HFFc6 (cell line): ENCODE results near the gene C2orf92. TPM values are rescaled to one million over a fixed set of nuclear protein-coding genes. Genes with fewer than 3 reads are reported as not detected.

Experiments
- DNase-seq: peaks from one replicate; pipeline ENCODE4 v3.0.0-alpha.2; 2018
- H3K27ac Mint-ChIP-seq: 2 replicates; pipeline ENCODE4 v1.8.0; 2020; ENCODE audit warnings: mild to moderate bottlenecking, mixed read lengths
- H3K27me3 Mint-ChIP-seq: 2 replicates; pipeline ENCODE4 v1.8.0; 2021; ENCODE audit warnings: mild to moderate bottlenecking, moderate library complexity, mixed read lengths; ENCODE audit not compliant: insufficient read depth
- H3K36me3 Mint-ChIP-seq: 2 replicates; pipeline ENCODE4 v1.8.0; 2021; ENCODE audit warnings: low read depth, mixed read lengths
- H3K4me1 Mint-ChIP-seq: 2 replicates; pipeline ENCODE4 v1.8.0; 2020; ENCODE audit warnings: low read depth, mixed read lengths
- H3K4me3 Mint-ChIP-seq: 2 replicates; pipeline ENCODE4 v1.8.0; 2020; ENCODE audit warnings: mild to moderate bottlenecking, moderate library complexity, mixed read lengths
- H3K9me3 Mint-ChIP-seq: 2 replicates; pipeline ENCODE4 v1.8.0; 2020; ENCODE audit warnings: mild to moderate bottlenecking, mixed read lengths
- CTCF ChIP-seq: fragments of 200-600 bp; sonication (generic); IDR thresholded peaks from 2 replicates; pipeline ENCODE4 v1.5.0; 2021; ENCODE audit warnings: antibody characterized with exemption, mild to moderate bottlenecking
- total RNA-seq, 6 experiments: library from RNA; stranded (reverse); fragmentation: NEBNext Ultra II Directional; extraction: Animal tissue kit (Norgen Biotek cat#: 25700); gene quantifications; 2 replicates in 1 of 6; 3 replicates in 5 of 6; pipeline ENCODE4 v1.2.3, GENCODE V29; 2021

The C2orf92 gene
- total RNA-seq, 6 experiments from 2014 or later: 0.88 to 2.6 (median 1.2) TPM

- H3K27ac Mint-ChIP-seq: no peak overlapping the region
- DNase-seq: peak; percentile 3
- peaks cover 12% of the 10 kb centered on the region for H3K4me1 Mint-ChIP-seq
- H3K9me3 Mint-ChIP-seq: peaks cover 8% of the 10 kb centered on the region
- H3K36me3 Mint-ChIP-seq: no peaks in the 10 kb centered on the region
- H3K4me3 Mint-ChIP-seq: no peak overlapping the region
- H3K27me3 Mint-ChIP-seq: peaks cover 6% of the 10 kb centered on the region; the same call in 1 of the 2 replicates
- no peak for TF ChIP-seq CTCF
Observed at GRCh38 chr2:97693476-97693875, 24.0 kb downstream of the C2orf92 start.

- TF ChIP-seq CTCF: no peak
- Mint-ChIP-seq H3K9me3 (peaks cover 8% of the 10 kb centered on the region), H3K4me1 (peaks cover 8% of the 10 kb centered on the region), H3K36me3 (no peaks in the 10 kb centered on the region), H3K4me3 (no peak overlapping the region), H3K27ac (no peak overlapping the region), H3K27me3 (peaks cover 12% of the 10 kb centered on the region)
- no peak for DNase-seq
Observed at GRCh38 chr2:97695744-97696143, 26.2 kb downstream of the C2orf92 start.

- peak; percentile 99 for TF ChIP-seq CTCF
- H3K27ac Mint-ChIP-seq: no peak overlapping the region
Observed at GRCh38 chr2:97697252-97698235, 28.0 kb downstream of the C2orf92 start.

GRCh38 chr2:97698530-97698929 is 29.0 kb downstream of the C2orf92 start:
- Mint-ChIP-seq H3K27me3 (peaks cover 21% of the 10 kb centered on the region), H3K4me1 (peaks cover 8% of the 10 kb centered on the region), H3K36me3 (no peaks in the 10 kb centered on the region), H3K27ac (no peak overlapping the region), H3K9me3 (no peaks in the 10 kb centered on the region), H3K4me3 (no peak overlapping the region)
- no peak for DNase-seq
- no peak for TF ChIP-seq CTCF

More at GRCh38 chr2:97697252-97698235, 28.0 kb downstream of the C2orf92 start:
- peaks cover 7% of the 10 kb centered on the region for H3K9me3 Mint-ChIP-seq
- H3K4me1 Mint-ChIP-seq: peaks cover 8% of the 10 kb centered on the region
- H3K36me3 Mint-ChIP-seq: no peaks in the 10 kb centered on the region
- peaks cover 13% of the 10 kb centered on the region for H3K27me3 Mint-ChIP-seq
- DNase-seq: peak; percentile 70
- H3K4me3 Mint-ChIP-seq: peak overlapping the region; percentile 82

- DNase-seq: peak; percentile 60
- peak; percentile 78 for TF ChIP-seq CTCF
- no peak overlapping the region for H3K4me3 Mint-ChIP-seq
- H3K27me3 Mint-ChIP-seq: peaks cover 22% of the 10 kb centered on the region
- H3K27ac Mint-ChIP-seq: no peak overlapping the region
- no peaks in the 10 kb centered on the region for H3K36me3 Mint-ChIP-seq
- H3K4me1 Mint-ChIP-seq: peaks cover 8% of the 10 kb centered on the region
- H3K9me3 Mint-ChIP-seq: no peaks in the 10 kb centered on the region
Observed at GRCh38 chr2:97699765-97700444, 30.4 kb downstream of the C2orf92 start.
